ENCODE data around the gene EIF4E1B.

GRCh38 chr5:176677209-176677939 lies 46.9 kb downstream of the EIF4E1B start:
- TF ChIP-seq POLR2A (IDR thresholded peaks at IDR 0.05) (no peak), POLR2AphosphoS5 (IDR thresholded peaks at IDR 0.05) (no peak)
